GM12891 (cell line): ENCODE results near the gene TMIGD2.

Source experiments
- PAX5 ChIP-seq: IDR thresholded peaks from 2 replicates; pipeline ENCODE4 v1.6.1; 2011; ENCODE audit warnings: low read length, moderate library complexity, mild to moderate bottlenecking; ENCODE audit not compliant: insufficient read depth, severe bottlenecking
- POLR2A ChIP-seq: IDR thresholded peaks from 2 replicates; pipeline ENCODE4 v1.6.1; 2011; ENCODE audit warnings: low read depth, low read length, control low read depth
- POLR2AphosphoS5 ChIP-seq: IDR thresholded peaks from 2 replicates; pipeline ENCODE4 v1.6.1; 2011; ENCODE audit warnings: low read depth, low read length, control low read depth
- TAF1 ChIP-seq: IDR thresholded peaks from 2 replicates; pipeline ENCODE4 v1.6.1; 2011; ENCODE audit warnings: low read depth, low read length, control low read depth

GRCh38 chr19:4334929-4335570 is 32.9 kb upstream of the TMIGD2 start:
- TF ChIP-seq POLR2AphosphoS5 (no peak), POLR2A (no peak), TAF1 (no peak), PAX5 (no peak)
